ENCODE data around the gene SH2D3C. TPM values are rescaled to one million over a fixed set of nuclear protein-coding genes. Genes with fewer than 3 reads are reported as not detected.

The SH2D3C gene
- total and polyA plus RNA-seq, 2 of the 8 experiments (the other 6 are each of a cell fraction or from before 2014, with no cell fraction given), result 6.4 to 8.1 TPM

DNA sequence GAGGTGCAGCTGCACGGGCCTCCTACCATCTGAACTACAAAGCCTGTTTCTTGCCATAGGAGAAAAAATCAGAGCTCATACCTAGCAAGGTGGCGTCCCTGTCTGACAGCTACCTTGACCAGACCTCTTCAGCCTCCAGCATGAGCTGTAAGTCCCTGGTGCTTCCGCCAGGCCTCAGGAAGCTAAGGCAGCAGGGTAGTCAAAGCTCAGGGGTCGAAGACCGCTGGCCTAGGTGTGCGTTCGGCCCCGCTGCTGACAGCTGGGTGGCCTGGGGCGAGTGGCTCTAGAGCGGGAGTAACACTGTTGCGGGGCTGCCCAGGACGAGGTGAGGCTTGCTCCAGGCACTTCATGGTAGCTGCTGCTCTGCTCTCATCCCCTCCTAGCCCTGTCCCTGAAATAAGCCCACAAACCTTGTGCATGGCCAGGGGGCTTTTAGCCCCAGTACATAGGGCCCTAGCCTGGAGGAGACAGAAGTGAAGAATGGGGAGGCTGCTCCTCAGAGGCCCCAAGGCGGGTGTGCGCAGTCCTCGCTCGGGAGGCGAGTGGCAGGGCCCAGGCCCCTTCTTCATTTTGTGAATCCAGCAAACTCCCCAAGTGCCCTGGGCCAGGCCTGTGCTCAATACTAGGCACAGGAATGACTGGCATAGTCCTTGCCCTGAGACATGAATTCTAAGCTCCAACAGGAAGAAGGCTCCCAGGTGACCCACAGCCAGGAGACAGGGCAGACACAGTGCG is 48.8 kb downstream of the SH2D3C start:
- Histone ChIP-seq H3K56ac (replicated peaks; ENCODE audit: insufficient read length, low read depth, low read length) (no peak overlapping the region), H3K4me3 (ENCODE audit: extremely low read depth in 1 of 4, insufficient read depth in 2 of 4, low read depth in 3 of 4, low read length in 4 of 4) (no peak overlapping the region), H3K14ac (ENCODE audit: insufficient read length) (no peak overlapping the region), H3K27me3 (replicated peaks in 1 of 4; ENCODE audit: control insufficient read depth in 3 of 4, extremely low read depth in 1 of 4, insufficient read depth in 3 of 4, low read length in 3 of 4) (no peaks in the 10 kb centered on the region), H4K5ac (ENCODE audit: insufficient read length, low read depth, low read length) (no peak overlapping the region), H3K9ac (replicated peaks in 1 of 4; ENCODE audit: extremely low read depth in 1 of 4, low read depth in 3 of 4, low read length in 3 of 4) (no peak overlapping the region), H3K36me3 (ENCODE audit: control insufficient read depth in 2 of 4, insufficient read depth in 4 of 4, low read length in 3 of 4) (no peaks in the 10 kb centered on the region), H2BK5ac (ENCODE audit: low read depth, low read length) (no peak overlapping the region), H2BK120ac (replicated peaks; ENCODE audit: low read depth, low read length) (no peak overlapping the region), H3K79me1 (ENCODE audit: low read depth, low read length) (no peaks in the 10 kb centered on the region), H3K4me1 (replicated peaks in 1 of 4; ENCODE audit: control insufficient read depth in 3 of 4, insufficient read depth in 4 of 4, low read length in 3 of 4) (peaks cover 0 to 9% (median 7%) of the 10 kb centered on the region in 4 experiments; a peak in 6 of 7 replicates), H2AK5ac (ENCODE audit: low read depth, low read length) (no peak overlapping the region), H4K20me1 (replicated peaks in 1 of 2; ENCODE audit: control insufficient read depth in 1 of 2, insufficient read depth in 2 of 2, low read length in 2 of 2) (no peaks in the 10 kb centered on the region), H3K23ac (ENCODE audit: insufficient read length) (no peak overlapping the region), H2BK12ac (ENCODE audit: low read depth, low read length) (no peak overlapping the region), H3K9me3 (ENCODE audit: insufficient read depth in 2 of 2, low read depth in 1 of 2, low read length in 1 of 2) (no peaks in the 10 kb centered on the region), H2BK15ac (ENCODE audit: low read length) (no peak overlapping the region), H4K8ac (ENCODE audit: extremely low read depth, insufficient read depth, low read length) (no peak overlapping the region; the same call in 1 of the 2 replicates), H3K23me2 (ENCODE audit: low read depth, low read length) (0 out of 2 replicates have a peak, but pooled peaks cover 2% of the 10 kb centered on the region), H3K4me2 (ENCODE audit: insufficient read depth in 1 of 2, low read depth in 2 of 2, low read length in 2 of 2) (no peak overlapping the region), H2AFZ (ENCODE audit: low read length) (no peak overlapping the region), H3K18ac (ENCODE audit: extremely low read depth, low read length) (no peak overlapping the region), H2BK20ac (ENCODE audit: low read length) (no peak overlapping the region), H3K4ac (replicated peaks; ENCODE audit: insufficient read length, low read depth, low read length) (no peak overlapping the region), H4K91ac (replicated peaks; ENCODE audit: insufficient read length, low read length) (no peak overlapping the region), H3K27ac (ENCODE audit: low read depth, low read length) (no peak overlapping the region), H3K79me2 (ENCODE audit: control insufficient read depth in 1 of 2, insufficient read depth in 2 of 2, low read length in 2 of 2) (no peaks in the 10 kb centered on the region)
- TF ChIP-seq BRCA1 (IDR thresholded peaks at IDR 0.05; ENCODE audit: low read depth, low read length) (no peak), SIRT6 (IDR thresholded peaks at IDR 0.05; ENCODE audit: low read length) (no peak), POLR2A (IDR thresholded peaks at IDR 0.05; ENCODE audit: control extremely low read depth in 1 of 2, low read depth in 2 of 2, low read length in 2 of 2) (no peak), MAFK (IDR thresholded peaks at IDR 0.05; ENCODE audit: low read depth, low read length) (no peak), HDAC2 (IDR thresholded peaks at IDR 0.05; ENCODE audit: borderline replicate concordance in 1 of 2, low read depth in 2 of 2, low read length in 2 of 2) (no peak), CEBPB (IDR thresholded peaks at IDR 0.05; ENCODE audit: low read depth, low read length) (no peak), GTF2F1 (IDR thresholded peaks at IDR 0.05; ENCODE audit: borderline replicate concordance, low read depth, low read length) (no peak), YY1 (IDR thresholded peaks at IDR 0.05; ENCODE audit: low read depth, low read length) (no peak), JUND (IDR thresholded peaks at IDR 0.05; ENCODE audit: low read length) (no peak), JUN (IDR thresholded peaks at IDR 0.05; ENCODE audit: low read depth, low read length) (no peak), CBX5 (IDR thresholded peaks at IDR 0.05; ENCODE audit: low read depth, low read length) (no peak), EGR1 (IDR thresholded peaks at IDR 0.05; ENCODE audit: borderline replicate concordance, low read depth, low read length) (no peak), POU5F1 (IDR thresholded peaks at IDR 0.05; ENCODE audit: low read depth, low read length) (no peak)
- ChIA-PET POLR2A (ENCODE audit: partially characterized antibody) (interaction anchor here (1.0 to 1.6 kb wide), 3 partner anchors 18 to 169 kb away, joined by 3 to 4 read pairs (median 3); partner anchors contain the start of gene SH2D3C), CTCF (ENCODE audit: partially characterized antibody) (interaction anchor here (0.9 to 5.0 kb wide), 13 partner anchors 10 to 226 kb away, joined by 3 to 18 read pairs (median 3); no protein-coding TSS in a partner anchor)
- no peak for DNase-seq (ENCODE audit: low read depth in 1 of 2, low spot score in 2 of 2)
- 92% methylated on average over 18 of the region's 18 CpGs; no CpG with 5 or more reads in 1 of the 2 experiments for WGBS, 2 experiments (ENCODE audit: extremely low coverage in 1 of 2, insufficient coverage in 1 of 2, insufficient read length in 1 of 2, insufficient replicate concordance in 2 of 2, low coverage in 1 of 2, low lambda C conversion rate in 2 of 2, missing lambda C conversion rate in 1 of 2)
- FAIRE-seq, result no peak
